Naive thymus-derived CD4-positive, alpha-beta T cell (primary cell): ENCODE results near the gene MYZAP. TPM values are rescaled to one million over a fixed set of nuclear protein-coding genes. Genes with fewer than 3 reads are reported as not detected.

ENCODE experiments used
- ATAC-seq: fragments of 150-1000 bp; cut with Tn5 transposase; 2 replicates; pipeline ENCODE4 v1.10.0; 2021; ENCODE audit warnings: mild to moderate bottlenecking, moderate library complexity
- CTCF ChIA-PET: fragments of 350-600 bp; sonication (Branson Sonifier 250); formaldehyde crosslinking; loops from one replicate; lab custom pipeline; 2021; ENCODE audit warnings: antibody characterized with exemption; lab: Charles Lee
- POLR2A ChIA-PET: fragments of 350-600 bp; sonication (Branson Sonifier 250); formaldehyde crosslinking; loops from one replicate; lab custom pipeline; 2021; ENCODE audit warnings: antibody characterized with exemption, inconsistent platforms; lab: Charles Lee
- DNase-seq, 9 donors: peaks; one replicate each; pipeline versions ENCODE4 v3.0.0 to v3.0.0-alpha.2; 2020 to 2022; ENCODE audit warnings: mixed read lengths in 1 of 9
- H3K27ac ChIP-seq: one replicate; pipeline ENCODE4 v1.7.0; 2013; ENCODE audit warnings: mild to moderate bottlenecking, low read depth, low read length, moderate library complexity
- H3K27me3 ChIP-seq, 2 donors: one replicate each; pipeline ENCODE4 v1.7.0; 2013; ENCODE audit warnings: low read length in 2 of 2, mild to moderate bottlenecking in 2 of 2, moderate library complexity in 2 of 2; ENCODE audit not compliant: control insufficient read depth in 2 of 2, insufficient read depth in 2 of 2
- H3K36me3 ChIP-seq, 3 experiments: 1 replicate in 2 of 3; 2 replicates in 1 of 3; pipeline ENCODE4 v1.7.0; 2013; ENCODE audit warnings: low read length in 3 of 3, mild to moderate bottlenecking in 3 of 3, moderate library complexity in 1 of 3; ENCODE audit not compliant: insufficient read depth in 3 of 3, control insufficient read depth in 2 of 3
- H3K4me1 ChIP-seq, 2 donors: one replicate each; pipeline ENCODE4 v1.7.0; 2013; ENCODE audit warnings: low read length in 2 of 2, mild to moderate bottlenecking in 2 of 2, moderate library complexity in 1 of 2; ENCODE audit not compliant: control insufficient read depth in 2 of 2, insufficient read depth in 2 of 2
- H3K4me3 ChIP-seq: 2 replicates; pipeline ENCODE4 v1.7.0; 2013; ENCODE audit warnings: mild to moderate bottlenecking, low read length
- H3K9me3 ChIP-seq, 3 experiments: 1 replicate in 2 of 3; 2 replicates in 1 of 3; pipeline ENCODE4 v1.7.0; 2013; ENCODE audit warnings: low read length in 3 of 3; ENCODE audit not compliant: control insufficient read depth in 2 of 3
- H3K27ac Mint-ChIP-seq, 9 donors: one replicate each; pipeline ENCODE4 v1.8.0; 2020 to 2022; ENCODE audit warnings: mixed read lengths in 9 of 9, mild to moderate bottlenecking in 8 of 9, moderate library complexity in 5 of 9, inconsistent platforms in 2 of 9
- H3K27me3 Mint-ChIP-seq, 5 donors: one replicate each; pipeline ENCODE4 v1.8.0; 2021 to 2022; ENCODE audit warnings: mixed read lengths in 5 of 5, mild to moderate bottlenecking in 1 of 5
- H3K36me3 Mint-ChIP-seq, 5 donors: one replicate each; pipeline ENCODE4 v1.8.0; 2020 to 2022; ENCODE audit warnings: mixed read lengths in 5 of 5, mild to moderate bottlenecking in 3 of 5, inconsistent platforms in 1 of 5
- H3K4me1 Mint-ChIP-seq, 7 donors: one replicate each; pipeline ENCODE4 v1.8.0; 2020 to 2022; ENCODE audit warnings: mixed read lengths in 7 of 7, mild to moderate bottlenecking in 3 of 7, inconsistent platforms in 1 of 7
- H3K4me3 Mint-ChIP-seq, 10 donors: one replicate each; pipeline ENCODE4 v1.8.0; 2020 to 2022; ENCODE audit warnings: mild to moderate bottlenecking in 10 of 10, mixed read lengths in 10 of 10, moderate library complexity in 6 of 10, inconsistent platforms in 2 of 10
- H3K9me3 Mint-ChIP-seq, 11 donors: one replicate each; pipeline ENCODE4 v1.8.0; 2020 to 2022; ENCODE audit warnings: mixed read lengths in 11 of 11, mild to moderate bottlenecking in 4 of 11, inconsistent platforms in 1 of 11, moderate library complexity in 1 of 11
- intact Hi-C, 2 donors: fragments of 100-400 bp; cut with micrococcal nuclease; formaldehyde crosslinking; loops; one replicate each; pipeline ENCODE4 v1.15.1; 2023
- polyA plus RNA-seq, 2 donors: library from polyadenylated mRNA; unstranded; fragments of 300-500 nt; fragmentation: Illumina TruSeq; gene quantifications; one replicate each; pipeline ENCODE4 v1.2.3, GENCODE V29; 2021
- total RNA-seq, 6 experiments: library from RNA in 5 of 6; stranded (reverse) in 5 of 6; gene quantifications; 1 replicate in 5 of 6; 2 replicates in 1 of 6; pipeline ENCODE4 v1.2.3 and lab custom pipeline; 2021 to 2026

The MYZAP gene
- total and polyA plus RNA-seq, 7 experiments from 2014 or later: 1.1 to 9.7 (median 2.2) TPM; not detected in 1

DNA sequence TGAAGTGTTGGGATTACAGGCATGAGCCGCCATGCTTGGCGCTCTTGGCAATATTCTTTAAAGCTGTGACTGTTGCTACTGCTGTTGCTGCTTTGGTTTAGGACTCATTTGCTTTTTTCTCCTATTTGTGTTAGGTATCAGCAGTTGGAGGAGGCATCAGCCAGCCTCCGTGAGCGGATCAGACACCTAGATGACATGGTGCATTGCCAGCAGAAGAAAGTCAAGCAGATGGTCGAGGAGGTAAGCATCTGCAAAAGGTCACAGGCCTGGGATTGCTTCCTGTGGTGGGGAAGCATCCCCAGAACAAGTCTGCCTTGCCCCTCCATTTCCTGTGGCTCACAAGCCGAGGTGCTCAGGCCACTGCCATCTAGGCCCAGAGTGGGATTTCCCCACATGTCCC lies 47.6 kb downstream of the MYZAP start:
- ChIA-PET CTCF (interaction anchor here (1.1 to 1.4 kb wide), 2 partner anchors 18 to 221 kb away, joined by 3 to 7 read pairs; no protein-coding TSS in a partner anchor), POLR2A (no interaction called here)
- Mint-ChIP-seq H3K9me3 (no peaks in the 10 kb centered on the region), H3K27ac (no peak overlapping the region), H3K27me3 (peaks cover 0 to 4% (median 0%) of the 10 kb centered on the region in 5 donors), H3K4me3 (no peak overlapping the region), H3K4me1 (peaks cover 0 to 11% (median 4%) of the 10 kb centered on the region in 7 donors), H3K36me3 (peaks cover 0 to 8% (median 8%) of the 10 kb centered on the region in 5 donors)
- Histone ChIP-seq H3K9me3 (no peaks in the 10 kb centered on the region), H3K27me3 (no peaks in the 10 kb centered on the region), H3K4me1 (no peaks in the 10 kb centered on the region), H3K27ac (no peak overlapping the region), H3K36me3 (no peaks in the 10 kb centered on the region), H3K4me3 (no peak overlapping the region)
- ATAC-seq (no peak), DNase-seq (no peak)
- intact Hi-C loops: no loop called here

DNA sequence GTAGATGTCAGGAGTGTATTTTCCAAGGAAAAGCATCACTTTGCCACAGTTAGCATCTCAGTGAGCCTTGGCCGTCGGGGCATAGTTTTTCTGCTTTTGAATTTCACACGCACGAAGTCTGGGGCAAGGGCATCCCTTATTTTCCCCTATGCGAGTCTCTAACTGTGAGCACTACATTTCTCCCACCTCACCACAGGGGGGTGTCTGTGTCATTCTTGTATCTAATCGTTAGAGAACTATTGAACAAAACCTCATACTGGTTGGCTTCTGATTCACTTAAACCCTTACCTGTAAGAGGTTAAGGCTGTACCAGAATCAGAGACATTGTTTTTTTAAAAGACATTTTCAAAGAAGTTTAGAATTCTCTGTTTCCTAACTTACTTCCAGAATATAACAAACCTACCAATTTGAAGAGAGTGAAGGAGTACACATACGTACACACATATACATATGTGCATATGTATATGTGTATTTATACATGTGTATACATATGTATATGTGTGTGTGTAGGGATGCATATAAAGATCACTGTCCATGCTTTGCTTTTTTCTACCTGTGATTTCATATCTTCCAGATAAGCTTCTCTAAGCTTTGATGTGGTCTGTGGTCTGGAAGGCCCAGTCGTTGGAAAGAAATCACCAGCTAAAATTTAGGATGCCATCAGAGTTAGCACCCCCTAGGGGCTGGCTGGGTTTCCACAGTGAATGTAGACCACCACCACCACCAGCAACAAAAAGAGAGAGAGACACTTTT lies 49.4 kb downstream of the MYZAP start:
- Histone ChIP-seq H3K4me3 (no peak overlapping the region), H3K27me3 (no peaks in the 10 kb centered on the region), H3K4me1 (no peaks in the 10 kb centered on the region), H3K27ac (no peak overlapping the region), H3K9me3 (no peaks in the 10 kb centered on the region), H3K36me3 (no peaks in the 10 kb centered on the region)
- peak; percentile 32 for ATAC-seq
- CTCF ChIA-PET: interaction anchor here (0.7 to 2.0 kb wide), 8 partner anchors 11 to 771 kb away, joined by 3 to 6 read pairs (median 4); partner anchors contain the start of gene POLR2M
- intact Hi-C loops: loop anchor here (1.0 to 5.0 kb wide), 5 partner anchors 62 to 221 kb away; no protein-coding TSS in a partner anchor
- POLR2A ChIA-PET: no interaction called here
- Mint-ChIP-seq H3K27me3 (peaks cover 0 to 7% (median 0%) of the 10 kb centered on the region in 5 donors), H3K27ac (peak overlapping the region in 1 of 9 donors; percentile 23), H3K36me3 (peaks cover 0 to 11% (median 8%) of the 10 kb centered on the region in 5 donors), H3K4me3 (no peak overlapping the region), H3K9me3 (no peaks in the 10 kb centered on the region), H3K4me1 (peaks cover 0 to 11% (median 4%) of the 10 kb centered on the region in 7 donors)
- DNase-seq: peak in 7 of 9 donors; percentile 10 to 36 (median 16)

- ChIA-PET CTCF (interaction anchor here (1.4 to 1.8 kb wide), 3 partner anchors 12 to 217 kb away, joined by 3 to 8 read pairs (median 5); no protein-coding TSS in a partner anchor), POLR2A (no interaction called here)
- H3K4me1 ChIP-seq: no peaks in the 10 kb centered on the region
- no peaks in the 10 kb centered on the region for H3K27me3 ChIP-seq
- no peak for DNase-seq
- peaks cover 0 to 14% (median 6%) of the 10 kb centered on the region in 5 donors for H3K36me3 Mint-ChIP-seq
- no peak for ATAC-seq
- H3K4me1 Mint-ChIP-seq: peaks cover 0 to 11% (median 4%) of the 10 kb centered on the region in 7 donors
- no peaks in the 10 kb centered on the region for H3K9me3 ChIP-seq
- intact Hi-C loops: loop anchor here in 1 of 2 donors (5.0 kb wide), 2 partner anchors 82 to 218 kb away; no protein-coding TSS in a partner anchor
- H3K27me3 Mint-ChIP-seq: peaks cover 0 to 12% (median 0%) of the 10 kb centered on the region in 5 donors
- no peak overlapping the region for H3K27ac Mint-ChIP-seq
- no peaks in the 10 kb centered on the region for H3K9me3 Mint-ChIP-seq
- H3K27ac ChIP-seq: no peak overlapping the region
- no peak overlapping the region for H3K4me3 ChIP-seq
- no peaks in the 10 kb centered on the region for H3K36me3 ChIP-seq
- H3K4me3 Mint-ChIP-seq: no peak overlapping the region
Observed at GRCh38 chr15:57643826-57644225, 52.1 kb downstream of the MYZAP start.

DNA sequence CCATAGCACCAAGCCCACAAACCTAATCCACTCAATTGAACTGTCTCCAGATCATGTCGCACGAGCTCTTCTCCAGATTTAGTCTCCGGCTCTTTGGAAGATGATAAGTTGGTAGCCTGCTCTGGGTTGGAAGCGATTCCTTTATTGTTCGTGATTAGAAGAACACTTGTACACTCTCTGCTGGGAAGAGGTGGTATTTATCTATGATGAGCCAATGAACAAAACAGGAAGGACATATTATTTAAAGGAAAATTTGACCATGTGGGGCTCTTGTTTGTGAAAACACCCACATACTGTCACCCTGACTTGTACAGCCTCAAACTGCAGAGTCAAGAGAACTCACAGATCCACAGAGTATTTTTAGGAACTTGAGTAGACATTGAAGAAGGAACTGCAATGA lies 54.4 kb downstream of the MYZAP start:
- Mint-ChIP-seq H3K36me3 (peaks cover 0 to 13% (median 0%) of the 10 kb centered on the region in 5 donors), H3K4me3 (no peak overlapping the region), H3K4me1 (peaks cover 0 to 6% (median 4%) of the 10 kb centered on the region in 7 donors), H3K27ac (no peak overlapping the region), H3K9me3 (no peaks in the 10 kb centered on the region), H3K27me3 (peaks cover 0 to 12% (median 0%) of the 10 kb centered on the region in 5 donors)
- ChIA-PET POLR2A (no interaction called here), CTCF (no interaction called here)
- H3K9me3 ChIP-seq: no peaks in the 10 kb centered on the region
- DNase-seq: no peak
- intact Hi-C loops: no loop called here
- no peak overlapping the region for H3K27ac ChIP-seq
- H3K4me3 ChIP-seq: no peak overlapping the region
- no peaks in the 10 kb centered on the region for H3K27me3 ChIP-seq
- H3K4me1 ChIP-seq: no peaks in the 10 kb centered on the region
- ATAC-seq: no peak
- H3K36me3 ChIP-seq: no peaks in the 10 kb centered on the region

DNA sequence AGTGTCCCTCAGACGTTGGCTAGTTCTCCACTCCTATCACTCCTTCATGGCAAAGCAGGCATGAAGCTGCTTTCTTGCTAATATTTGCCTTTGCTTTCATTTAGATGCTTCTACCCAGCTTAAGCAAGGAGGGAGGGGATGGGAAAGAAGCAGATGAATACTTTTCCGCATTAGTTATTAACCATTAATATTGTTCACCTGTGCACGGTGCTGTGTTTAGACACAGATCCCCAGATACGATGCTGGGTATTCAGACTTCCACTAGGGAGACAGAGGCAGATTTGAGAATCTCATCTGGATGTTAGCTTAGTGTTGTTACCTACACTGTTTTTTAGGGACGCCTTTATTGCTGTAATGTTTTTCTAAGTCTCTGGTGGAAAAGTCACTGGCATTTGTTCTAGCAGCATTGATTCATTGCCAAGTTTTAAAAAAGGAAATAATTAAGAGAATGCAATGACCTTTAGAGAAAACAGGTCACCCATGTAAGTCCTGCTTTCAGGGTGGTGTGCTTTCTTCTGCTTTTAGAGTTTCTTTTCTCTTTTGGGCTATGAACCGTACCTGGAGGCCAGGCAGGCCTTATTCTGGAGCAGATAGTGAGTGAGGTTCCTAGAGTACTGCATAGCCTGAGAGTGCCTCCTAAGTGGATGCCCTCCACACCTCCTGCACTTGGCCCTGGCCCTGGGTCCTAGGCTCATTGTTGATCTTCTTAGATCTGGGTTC lies 55.5 kb downstream of the MYZAP start:
- intact Hi-C loops: no loop called here
- no peak overlapping the region for H3K4me3 Mint-ChIP-seq
- no peaks in the 10 kb centered on the region for H3K4me1 ChIP-seq
- H3K4me1 Mint-ChIP-seq: peaks cover 0 to 12% (median 0%) of the 10 kb centered on the region in 7 donors
- DNase-seq (no peak), ATAC-seq (no peak)
- H3K27ac ChIP-seq: no peak overlapping the region
- no peaks in the 10 kb centered on the region for H3K27me3 ChIP-seq
- POLR2A ChIA-PET: no interaction called here
- H3K9me3 Mint-ChIP-seq: no peaks in the 10 kb centered on the region
- H3K27me3 Mint-ChIP-seq: peaks cover 0 to 13% (median 0%) of the 10 kb centered on the region in 5 donors
- no peaks in the 10 kb centered on the region for H3K36me3 ChIP-seq
- peak overlapping the region in 1 of 9 donors; percentile 20 for H3K27ac Mint-ChIP-seq
- no peak overlapping the region for H3K4me3 ChIP-seq
- H3K36me3 Mint-ChIP-seq: peaks cover 0 to 13% (median 0%) of the 10 kb centered on the region in 5 donors
- no peaks in the 10 kb centered on the region for H3K9me3 ChIP-seq
- CTCF ChIA-PET: no interaction called here

DNA sequence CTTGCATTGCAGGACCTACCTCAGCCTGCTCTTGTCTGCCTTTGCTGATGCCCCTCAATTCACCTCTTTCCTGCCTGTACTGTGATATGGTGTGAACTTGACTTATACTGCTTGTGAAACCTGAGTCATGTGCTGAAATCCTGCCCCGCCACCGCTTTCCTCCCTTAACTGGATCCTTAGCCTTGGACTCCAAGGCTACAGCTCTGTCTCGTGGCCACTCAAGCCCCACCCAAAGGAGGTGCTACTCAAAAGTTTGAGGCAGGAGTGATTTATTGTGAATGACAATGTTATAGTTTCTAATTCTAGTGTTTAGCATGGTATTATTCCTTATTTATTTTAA lies 56.1 kb downstream of the MYZAP start:
- H3K27ac ChIP-seq: no peak overlapping the region
- ATAC-seq: no peak
- H3K27ac Mint-ChIP-seq: no peak overlapping the region
- H3K36me3 Mint-ChIP-seq: peaks cover 0 to 13% (median 0%) of the 10 kb centered on the region in 5 donors
- H3K27me3 Mint-ChIP-seq: peaks cover 0 to 13% (median 0%) of the 10 kb centered on the region in 5 donors
- no peaks in the 10 kb centered on the region for H3K9me3 Mint-ChIP-seq
- POLR2A ChIA-PET: no interaction called here
- H3K4me3 ChIP-seq: no peak overlapping the region
- CTCF ChIA-PET: no interaction called here
- intact Hi-C loops: no loop called here
- H3K36me3 ChIP-seq: no peaks in the 10 kb centered on the region
- H3K27me3 ChIP-seq: no peaks in the 10 kb centered on the region
- H3K9me3 ChIP-seq: no peaks in the 10 kb centered on the region
- no peak for DNase-seq
- no peak overlapping the region for H3K4me3 Mint-ChIP-seq
- H3K4me1 ChIP-seq: no peaks in the 10 kb centered on the region
- peaks cover 0 to 13% (median 0%) of the 10 kb centered on the region in 7 donors for H3K4me1 Mint-ChIP-seq
